ENCODE results near the gene SFRP2.

The SFRP2 gene

DNA sequence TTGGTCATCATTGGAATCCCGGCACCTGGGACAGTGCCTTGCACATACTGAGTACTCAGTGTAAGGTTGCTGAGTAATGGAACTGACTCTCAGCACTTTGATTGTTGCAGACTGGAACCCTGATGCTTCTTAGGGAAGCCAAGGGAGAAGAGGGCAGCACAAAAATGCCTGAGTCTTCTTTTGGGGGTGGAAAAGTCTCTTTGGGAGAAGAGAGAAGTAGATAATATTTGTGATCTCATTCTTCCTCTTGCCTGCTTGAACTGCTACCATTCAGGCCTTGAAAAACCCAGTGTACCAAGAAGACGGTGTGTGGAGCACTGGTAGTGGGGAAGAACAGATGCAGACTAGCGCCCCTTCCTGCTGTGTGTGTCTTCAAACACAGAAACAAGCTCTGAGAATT lies 12.3 kb downstream of the SFRP2 start:
- in situ Hi-C loops (cut with HindIII; ENCODE audit: low sequenced_read_pairs) = no loop called here

DNA sequence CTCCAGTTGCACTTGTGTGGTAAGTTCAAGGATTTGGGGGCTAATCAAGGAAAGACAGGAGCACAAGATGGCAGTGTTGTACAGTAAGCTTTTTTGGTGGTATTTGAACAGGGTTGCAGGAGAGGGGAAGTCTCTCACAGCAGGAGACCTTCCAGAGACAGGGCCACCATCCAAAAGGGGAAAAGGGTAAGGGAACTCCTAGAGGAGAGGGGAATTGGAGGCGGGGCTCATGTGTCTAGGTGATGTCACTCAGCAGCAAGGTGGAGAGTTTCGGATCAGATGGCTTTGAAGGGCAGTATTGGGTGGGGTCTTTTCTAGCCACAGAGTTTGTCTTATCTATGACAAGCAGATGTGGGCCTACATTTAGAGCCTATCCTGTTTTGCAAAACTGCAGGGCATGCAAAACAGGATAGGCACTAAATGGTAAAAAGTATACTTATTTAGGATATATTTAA lies 15.6 kb downstream of the SFRP2 start:
- in situ Hi-C loops (cut with HindIII; ENCODE audit: low sequenced_read_pairs) = no loop called here

DNA sequence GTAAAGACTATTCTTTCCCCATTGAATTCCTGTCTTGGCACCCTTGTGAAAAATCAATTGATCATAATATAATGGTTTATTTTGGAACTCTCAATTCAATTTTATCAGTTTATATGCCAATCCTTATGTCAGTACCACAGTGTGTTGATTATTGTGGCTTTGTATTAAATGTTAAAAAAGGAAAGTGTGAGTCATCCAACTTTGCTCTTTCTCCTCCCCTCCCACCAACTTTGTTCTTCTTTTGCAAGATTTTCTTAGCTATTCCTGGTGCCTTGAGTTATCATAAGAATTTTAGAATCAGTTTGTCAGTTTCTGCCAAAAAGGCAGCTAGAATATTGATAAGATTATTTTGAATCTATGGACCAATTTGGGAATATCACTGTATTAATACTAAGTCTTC lies 17.8 kb downstream of the SFRP2 start:
- in situ Hi-C loops (cut with HindIII; ENCODE audit: low sequenced_read_pairs) = no loop called here

DNA sequence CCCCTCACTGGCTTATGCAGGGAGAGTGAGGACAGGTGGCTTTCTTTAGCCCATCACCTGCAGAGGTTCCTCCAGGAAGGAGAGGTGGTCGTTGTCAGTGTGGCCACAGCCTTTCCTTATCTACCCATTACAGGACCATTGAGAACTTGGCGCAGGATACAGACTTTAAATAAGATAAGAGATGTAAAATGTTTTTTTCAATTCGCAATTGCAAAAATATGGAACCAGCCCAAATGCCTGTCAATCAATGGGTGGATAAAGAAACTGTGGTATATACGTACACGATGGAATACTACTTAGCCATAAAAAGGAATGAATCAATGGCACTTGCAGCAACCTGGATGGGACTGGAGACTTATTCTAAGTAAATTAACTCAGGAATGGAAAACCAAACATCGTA lies 22.1 kb downstream of the SFRP2 start:
- in situ Hi-C loops (cut with HindIII; ENCODE audit: low sequenced_read_pairs) = no loop called here

DNA sequence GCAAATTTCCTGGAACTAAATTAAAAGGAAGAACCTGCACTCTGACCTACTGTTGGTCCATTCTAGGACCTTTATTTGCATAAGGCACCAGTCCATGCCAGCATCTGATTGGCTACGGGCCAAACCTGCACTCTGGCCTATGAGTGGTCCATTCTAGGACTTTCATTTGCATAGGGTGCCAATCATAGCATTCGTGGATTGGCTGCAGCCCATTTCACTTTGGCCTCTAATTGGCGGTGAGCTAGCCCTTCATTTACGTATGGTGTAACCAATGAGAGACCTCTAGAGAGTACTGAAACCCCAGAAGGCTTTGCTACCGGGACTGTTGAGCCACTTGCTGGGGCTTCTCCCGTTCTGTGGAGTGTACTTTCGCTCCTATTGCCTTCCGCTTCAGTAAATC lies 23.0 kb downstream of the SFRP2 start:
- in situ Hi-C loops (cut with HindIII; ENCODE audit: low sequenced_read_pairs) = no loop called here

DNA sequence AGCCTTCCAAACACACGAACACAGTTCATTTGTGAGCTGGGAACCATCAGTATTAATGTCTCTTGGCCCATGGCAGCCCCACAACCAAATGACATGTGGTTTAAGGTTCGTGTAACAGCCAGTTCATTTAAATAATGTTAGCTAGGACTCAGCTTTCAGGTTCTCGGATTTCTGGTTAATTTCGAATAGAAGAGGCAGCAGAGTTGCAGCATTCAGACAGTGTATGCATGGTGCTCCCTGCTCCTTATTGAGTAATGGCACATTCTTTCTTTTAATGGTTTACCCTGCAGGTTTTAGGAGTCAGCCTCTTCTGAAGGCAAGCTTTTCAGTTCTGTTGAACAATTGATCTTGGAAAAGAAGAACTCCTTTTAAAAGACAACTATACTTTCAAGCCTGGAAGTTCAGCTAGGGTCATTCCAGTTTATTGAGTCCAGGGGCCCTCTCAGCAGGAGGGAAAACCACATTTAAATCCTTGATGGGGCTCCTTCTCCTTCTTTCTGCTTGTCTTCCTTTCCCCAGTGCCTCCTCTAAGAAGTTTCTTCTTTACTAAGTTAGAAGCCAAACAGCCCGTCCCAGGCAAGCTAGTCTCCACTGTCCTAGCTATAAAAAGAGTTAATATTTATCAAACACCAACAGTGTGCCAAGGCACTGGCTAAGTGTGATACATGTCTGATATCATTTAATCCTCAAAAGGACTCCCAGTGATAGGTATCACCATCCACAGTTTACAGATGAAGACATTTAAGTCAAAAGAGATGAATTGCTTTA lies 24.1 kb downstream of the SFRP2 start:
- in situ Hi-C loops (cut with HindIII; ENCODE audit: low sequenced_read_pairs) = no loop called here

DNA sequence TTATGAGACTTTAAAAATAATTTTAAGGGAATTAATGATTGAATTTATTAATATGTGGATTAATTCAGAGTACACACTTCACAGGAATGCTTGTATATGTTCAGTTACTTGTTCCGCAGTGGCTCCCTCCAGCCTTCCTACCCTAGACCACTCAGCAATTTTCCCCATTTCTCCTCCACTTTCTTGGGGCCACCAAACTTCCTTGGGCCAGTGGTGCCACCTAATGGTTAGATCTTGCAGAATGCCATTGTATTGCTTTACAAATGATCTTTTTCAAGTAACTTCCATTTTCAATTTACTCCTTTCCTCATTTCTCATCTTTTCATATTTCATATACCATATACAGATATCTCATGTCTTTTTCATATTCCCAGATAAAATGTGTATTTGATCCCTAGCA lies 25.5 kb downstream of the SFRP2 start:
- in situ Hi-C loops (cut with HindIII; ENCODE audit: low sequenced_read_pairs) = no loop called here

DNA sequence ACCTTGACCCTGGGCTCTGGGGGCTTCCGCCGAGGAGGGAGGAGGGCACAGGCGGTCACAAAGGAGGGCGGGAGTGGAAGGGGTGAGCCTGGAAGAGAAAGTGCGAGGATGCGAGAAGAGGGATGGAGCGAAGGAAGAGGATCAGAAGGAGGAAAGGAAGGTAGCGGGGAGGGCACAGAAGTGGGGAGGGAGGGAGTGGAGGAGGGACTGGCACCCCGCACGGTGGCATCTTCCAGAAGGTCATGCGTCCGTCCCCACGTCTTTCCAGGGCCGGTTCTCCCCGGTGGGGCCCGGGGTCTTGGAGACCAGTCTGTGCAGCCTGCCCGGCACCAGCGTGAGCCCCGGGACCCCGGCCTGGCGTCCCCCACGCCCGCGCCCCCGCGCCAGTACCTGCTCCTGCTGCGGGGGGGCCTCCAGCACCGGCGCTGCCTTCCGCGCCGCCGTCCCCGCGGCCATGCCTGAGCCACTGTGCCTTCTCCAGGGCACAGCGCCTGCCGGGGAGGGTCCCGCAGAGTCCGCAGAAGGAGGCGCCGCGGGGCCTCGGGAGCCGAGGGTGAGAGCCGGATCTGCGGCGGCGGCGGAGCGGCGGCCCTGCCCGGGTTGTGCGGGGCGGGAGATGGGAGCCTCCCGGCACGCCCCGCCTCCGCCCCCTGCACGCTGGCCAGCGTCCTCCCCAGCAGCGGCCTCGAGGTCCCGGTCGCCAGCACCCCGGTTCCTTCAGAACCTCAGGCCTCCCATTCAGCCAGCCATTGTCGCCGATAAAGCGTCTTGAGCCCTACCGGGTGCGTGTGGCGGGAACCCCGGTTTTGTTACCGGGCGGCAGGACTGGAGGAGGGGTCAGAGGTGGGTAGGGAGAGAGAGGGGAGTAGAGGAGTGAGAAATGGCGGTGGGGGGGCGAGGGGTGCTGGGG lies 29.2 kb downstream of the SFRP2 start, which contains the start of gene RNF175:
Gene RNF175 (minus strand): TSS at position 618 of the 910 bp plus-strand sequence. CDS start 162 bp downstream, at position 456.
- in situ Hi-C loops (cut with HindIII; ENCODE audit: low sequenced_read_pairs) = no loop called here

DNA sequence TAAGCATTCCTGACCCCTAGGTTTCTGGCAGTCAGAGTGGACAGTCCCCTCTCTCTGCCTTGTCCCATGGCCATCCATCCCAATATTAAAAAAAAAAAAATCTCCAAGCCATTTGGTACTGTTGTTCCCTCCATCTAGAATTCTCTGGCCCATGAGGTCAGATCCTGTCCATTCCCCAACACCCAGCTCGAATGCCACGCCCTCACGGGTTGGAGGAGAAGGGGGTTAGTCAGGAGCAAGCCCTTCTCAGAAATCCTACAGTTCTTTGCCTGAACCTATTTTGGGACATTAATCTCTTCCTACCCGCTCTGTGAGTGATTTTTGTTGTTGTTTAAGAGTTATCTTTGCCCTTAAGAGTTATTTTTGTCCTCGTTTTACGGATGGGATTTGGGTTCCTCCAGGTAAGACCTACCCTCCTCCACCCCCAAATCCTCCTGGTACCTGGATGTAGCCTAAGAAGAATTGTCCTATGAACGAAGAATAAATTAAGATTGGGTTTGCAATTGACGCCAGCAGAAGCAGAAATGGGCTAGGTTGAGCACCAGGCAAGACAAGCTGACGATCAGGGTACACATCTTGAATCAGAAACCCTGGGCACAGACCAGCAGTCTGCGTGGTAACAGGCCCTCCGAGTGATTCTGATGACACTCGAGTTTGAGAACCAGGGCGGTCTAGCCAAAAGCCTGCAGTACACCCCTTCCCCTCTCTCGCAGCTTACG lies 30.0 kb downstream of the SFRP2 start:
- in situ Hi-C loops (cut with HindIII; ENCODE audit: low sequenced_read_pairs) = no loop called here

DNA sequence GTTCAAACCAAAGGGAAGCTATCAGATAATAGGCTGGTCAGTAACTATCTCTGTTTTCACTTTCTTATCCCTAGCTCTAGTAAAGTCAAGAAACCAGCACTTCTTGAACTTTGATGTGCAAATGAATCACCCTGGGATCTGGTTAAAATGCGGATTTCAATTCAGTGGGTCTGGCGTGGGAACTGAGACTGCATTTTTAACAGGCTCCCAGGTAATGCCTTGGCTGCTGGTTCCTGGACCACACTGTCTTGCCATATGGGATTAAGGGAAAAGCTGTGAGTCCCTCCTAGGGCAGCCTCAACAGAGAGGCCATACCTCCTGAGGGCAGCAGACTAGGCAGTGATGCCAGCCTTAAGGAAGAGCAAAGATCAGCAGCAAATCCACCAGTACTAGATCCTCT lies 30.7 kb downstream of the SFRP2 start:
- in situ Hi-C loops (cut with HindIII; ENCODE audit: low sequenced_read_pairs) = no loop called here

DNA sequence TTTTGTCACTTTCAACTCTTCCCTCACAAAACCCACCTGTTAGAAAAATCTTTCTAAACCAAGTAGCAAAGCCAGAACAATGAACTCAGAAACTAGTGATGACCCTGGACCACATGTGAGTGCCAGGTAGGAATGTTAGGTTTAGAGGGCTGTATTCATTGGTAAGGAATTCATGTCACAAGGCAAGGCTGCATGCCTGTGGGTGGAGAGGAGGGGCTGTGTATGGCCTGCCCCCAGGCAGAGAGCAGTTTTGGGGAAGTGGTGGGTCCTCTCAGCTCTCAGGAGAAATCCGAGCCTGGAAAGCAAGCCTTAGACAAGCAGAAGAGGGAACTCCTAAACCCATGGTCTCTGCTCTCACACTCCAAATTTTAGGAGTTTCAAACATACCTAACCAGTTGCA lies 31.5 kb downstream of the SFRP2 start:
- in situ Hi-C loops (cut with HindIII; ENCODE audit: low sequenced_read_pairs) = no loop called here

DNA sequence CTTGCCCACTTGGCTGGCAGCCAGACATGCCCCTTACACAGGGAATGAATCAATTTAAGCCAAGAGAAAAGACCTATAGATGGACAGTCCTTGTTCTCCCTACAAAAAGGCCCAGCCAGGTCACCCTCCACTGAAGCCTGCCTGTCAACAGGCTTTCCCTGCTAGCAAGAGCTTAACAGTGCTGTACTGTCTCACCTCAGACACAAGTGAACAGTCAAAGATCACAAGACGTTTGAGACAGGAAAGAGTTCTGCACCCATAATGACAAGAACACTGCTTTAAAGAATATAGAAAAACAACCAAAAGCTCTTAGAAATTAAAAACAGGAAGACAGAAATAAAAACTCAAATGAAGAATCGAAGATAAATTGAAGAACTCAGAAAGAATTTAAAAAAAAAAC lies 33.7 kb downstream of the SFRP2 start:
- in situ Hi-C loops (cut with HindIII; ENCODE audit: low sequenced_read_pairs) = no loop called here

DNA sequence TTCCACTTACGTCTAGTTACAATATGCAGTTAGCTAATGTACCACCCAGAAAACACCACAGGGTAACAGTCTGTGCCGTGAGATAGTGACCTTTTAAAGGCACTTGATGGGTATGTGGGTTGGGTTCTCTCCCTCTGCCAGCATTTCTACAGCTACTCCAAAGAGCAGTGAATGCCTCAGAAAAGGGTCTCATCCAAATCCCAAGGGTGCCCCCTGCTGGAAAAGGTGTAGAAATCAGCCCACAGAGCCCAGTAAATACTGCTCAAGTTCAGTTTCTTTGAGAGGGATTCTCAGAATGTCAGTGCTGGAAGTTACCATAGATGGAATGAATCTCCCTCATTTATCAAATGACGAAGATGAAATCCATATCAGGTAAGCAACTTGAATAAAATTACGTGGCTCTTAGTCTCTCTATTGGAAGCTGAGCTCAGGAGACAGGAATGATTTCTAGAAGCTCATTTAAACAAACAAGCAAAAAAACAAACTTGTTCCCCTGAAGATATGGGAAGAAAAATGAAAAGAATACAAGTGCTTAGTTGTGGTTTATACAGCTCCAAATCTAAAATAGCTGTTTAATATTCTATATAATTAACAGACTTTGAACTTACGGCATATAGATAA lies 38.6 kb downstream of the SFRP2 start:
- in situ Hi-C loops (cut with HindIII; ENCODE audit: low sequenced_read_pairs) = no loop called here

DNA sequence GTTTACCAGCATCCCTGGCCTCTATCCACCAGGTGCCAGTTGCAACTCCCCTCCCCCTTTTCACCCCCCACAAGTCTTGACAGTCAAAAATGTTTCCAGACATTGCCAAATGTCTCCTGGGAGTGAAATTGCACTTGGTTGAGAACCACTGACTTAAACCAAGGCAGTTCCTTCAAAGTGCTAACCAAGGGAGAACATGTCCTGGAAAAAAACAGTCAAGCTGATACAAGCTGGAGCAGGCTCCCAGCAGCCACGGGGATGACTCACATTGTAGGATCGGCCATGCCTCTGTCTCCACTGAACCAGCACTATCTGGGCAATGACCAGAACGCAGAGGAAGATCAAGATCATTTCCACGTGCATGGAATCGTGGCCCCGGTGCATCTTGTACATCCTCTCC lies 40.5 kb downstream of the SFRP2 start:
- in situ Hi-C loops (cut with HindIII; ENCODE audit: low sequenced_read_pairs) = no loop called here

DNA sequence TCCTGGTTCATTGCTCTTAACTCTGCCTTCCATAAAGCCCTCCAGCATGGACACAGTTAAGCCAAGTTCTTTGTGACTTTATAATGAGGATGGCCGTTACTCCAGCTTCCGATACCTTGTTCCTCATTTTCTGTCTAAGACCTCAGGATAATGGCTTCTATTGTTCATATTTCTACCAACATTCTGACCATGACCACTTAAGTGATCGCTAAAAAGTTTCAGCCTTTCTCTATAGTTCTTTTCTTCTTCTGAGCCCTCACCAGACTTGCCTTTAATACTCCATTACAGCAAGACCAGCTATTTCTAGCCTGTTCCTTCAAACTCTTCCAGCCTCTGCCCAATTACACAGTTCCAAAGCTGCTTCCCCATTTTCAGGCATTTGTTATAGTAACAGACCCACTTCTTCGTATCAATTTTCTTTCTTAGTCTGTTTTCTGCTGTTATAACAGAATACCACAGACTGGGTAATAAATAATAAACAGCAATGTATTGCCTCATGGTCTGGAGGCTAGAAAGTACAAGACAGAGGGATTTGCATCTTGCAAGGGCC lies 41.4 kb downstream of the SFRP2 start:
- in situ Hi-C loops (cut with HindIII; ENCODE audit: low sequenced_read_pairs) = no loop called here

DNA sequence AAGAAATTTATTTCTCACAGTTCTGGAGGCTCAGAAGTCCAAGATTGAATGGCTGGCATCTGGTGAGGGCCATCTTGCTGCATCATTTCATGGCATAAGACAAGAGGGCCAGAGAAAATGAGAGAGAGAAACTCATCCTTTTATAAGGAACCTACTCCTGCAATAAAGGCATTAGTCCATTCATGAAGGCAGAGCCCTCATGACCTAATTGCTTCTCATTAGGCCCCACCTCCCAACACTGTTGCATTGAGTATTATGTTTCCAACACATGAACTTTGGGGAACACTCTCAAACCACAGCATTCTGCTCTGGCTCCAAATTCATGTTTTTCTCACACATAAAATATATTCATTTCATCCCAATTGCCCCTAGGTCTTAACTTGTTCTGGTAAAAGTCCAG lies 43.2 kb downstream of the SFRP2 start:
- in situ Hi-C loops (cut with HindIII; ENCODE audit: low sequenced_read_pairs) = no loop called here

DNA sequence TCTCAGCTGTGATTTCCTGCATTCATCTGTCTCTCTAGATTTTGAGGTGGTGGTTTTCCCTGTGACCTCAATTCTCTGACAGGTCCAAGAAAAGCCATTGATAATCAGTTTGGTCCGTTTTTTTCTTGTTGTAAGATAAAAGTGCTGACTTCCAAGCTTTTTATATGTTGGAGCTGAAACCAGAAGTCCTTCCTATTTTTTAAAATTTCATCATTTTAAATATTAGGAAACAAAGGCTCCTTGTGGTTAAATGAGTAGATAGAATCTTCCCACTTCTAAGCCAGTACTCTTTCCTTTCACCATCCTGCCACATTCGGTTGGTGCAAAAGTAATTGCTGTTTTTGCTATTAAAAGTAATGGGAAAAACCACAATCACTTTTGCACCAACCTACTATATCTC lies 47.3 kb downstream of the SFRP2 start:
- in situ Hi-C loops (cut with HindIII; ENCODE audit: low sequenced_read_pairs) = no loop called here

DNA sequence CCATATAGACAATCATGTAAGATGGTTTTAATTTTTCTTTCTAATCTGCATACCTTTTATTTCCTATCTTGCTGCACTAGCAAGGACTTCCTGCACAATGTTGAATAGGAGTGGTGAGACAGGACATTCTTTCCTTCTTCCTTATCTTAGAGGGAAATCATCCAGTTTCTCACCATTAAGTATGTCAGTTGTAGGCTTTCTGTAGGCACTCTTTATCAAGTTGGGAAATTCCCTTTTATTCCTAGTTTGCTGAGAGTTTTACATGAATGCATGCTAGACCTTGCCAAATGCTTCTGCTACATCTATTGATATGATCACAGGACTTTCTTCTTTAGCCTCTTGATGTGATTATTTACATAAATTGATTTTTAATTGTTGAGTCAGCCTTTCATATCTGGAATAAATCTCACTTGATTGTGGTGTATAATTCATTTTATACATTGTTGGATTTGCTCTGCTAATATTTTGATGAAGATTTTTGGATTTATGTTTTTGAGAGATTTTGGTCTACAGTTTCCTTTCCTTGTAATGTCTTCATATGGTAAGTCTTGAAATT lies 52.9 kb downstream of the SFRP2 start:
- in situ Hi-C loops (cut with HindIII; ENCODE audit: low sequenced_read_pairs) = no loop called here

DNA sequence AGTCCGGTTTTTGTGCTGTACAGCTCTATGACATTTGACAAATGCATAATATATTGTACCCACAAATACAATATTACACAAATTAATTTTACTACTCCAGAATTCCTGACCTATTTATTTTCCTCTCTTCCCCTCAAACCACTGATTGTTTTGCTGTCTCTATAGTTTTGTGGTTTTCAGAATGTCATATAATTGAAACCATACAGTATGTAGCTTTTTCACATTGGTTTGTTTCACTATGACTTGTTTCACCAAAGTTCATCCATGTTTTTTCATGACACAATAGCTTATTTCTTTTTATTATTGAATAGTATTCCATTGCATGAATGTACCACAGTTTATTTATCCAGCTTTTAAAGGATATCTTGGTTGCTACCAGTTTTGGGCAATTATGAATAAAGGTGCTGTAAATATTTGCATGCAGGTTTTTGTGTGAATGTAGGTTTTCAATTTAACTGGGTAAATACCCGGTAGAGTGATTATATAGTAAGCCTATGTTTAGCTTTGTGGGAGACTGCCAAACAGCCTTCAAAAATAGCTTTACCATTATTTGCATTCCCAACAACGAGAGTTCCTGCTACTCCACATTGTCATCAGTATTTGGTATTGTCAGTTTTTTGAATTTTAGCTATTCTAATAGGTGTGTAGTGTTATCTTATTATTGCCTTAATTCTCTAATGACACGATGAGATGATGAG lies 55.0 kb downstream of the SFRP2 start:
- in situ Hi-C loops (cut with HindIII; ENCODE audit: low sequenced_read_pairs) = no loop called here

DNA sequence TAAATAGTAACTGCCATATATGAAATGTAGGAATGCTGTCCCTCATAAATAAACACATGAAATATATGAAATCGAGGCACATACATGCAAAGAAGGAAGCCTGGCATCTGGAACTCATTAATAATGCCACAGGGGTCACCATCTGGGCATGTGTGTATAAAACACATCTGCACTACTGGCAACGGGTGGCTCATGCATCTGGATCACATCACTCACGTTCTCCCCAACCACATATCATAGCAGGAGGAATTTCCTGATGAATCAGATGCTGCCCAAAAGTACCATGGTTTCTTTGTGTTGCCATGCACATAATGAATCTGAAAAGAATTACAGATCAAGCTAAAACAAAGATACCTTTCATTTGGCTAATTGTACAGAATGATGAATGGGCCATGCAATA lies 57.6 kb downstream of the SFRP2 start:
- in situ Hi-C loops (cut with HindIII; ENCODE audit: low sequenced_read_pairs) = no loop called here
